K562 (cell line): ENCODE data around the gene OTC. TPM values are rescaled to one million over a fixed set of nuclear protein-coding genes. Genes with fewer than 3 reads are reported as not detected.
A peak's percentile ranks its signal among the peaks of the same experiment; 100 is the strongest.

Source experiments
- ATF4 ChIP-seq: fragments of 450-650 bp; formaldehyde crosslinking; IDR thresholded peaks from 2 replicates; pipeline ENCODE4 v1.4.0; 2022; ENCODE audit warnings: mild to moderate bottlenecking, moderate library complexity
- C11orf30 ChIP-seq: fragments of 450-650 bp; IDR thresholded peaks from 2 replicates; pipeline ENCODE4 v1.6.1; 2016; ENCODE audit warnings: low read depth, mild to moderate bottlenecking
- COPS2 ChIP-seq: fragments of 450-650 bp; conservative IDR thresholded peaks from 2 replicates; pipeline ENCODE4 v1.6.1; 2016; ENCODE audit warnings: mild to moderate bottlenecking, moderate library complexity
- FUS ChIP-seq: fragments of 200-400 bp; formaldehyde crosslinking; optimal IDR thresholded peaks from 2 replicates; pipeline ENCODE3; 2017; ENCODE audit warnings: low read depth, low read length
- HMG20A ChIP-seq: fragments of 450-650 bp; formaldehyde crosslinking; conservative IDR thresholded peaks from 2 replicates; pipeline ENCODE4 v1.4.0; 2020; ENCODE audit warnings: mild to moderate bottlenecking, mixed read lengths
- KDM2B ChIP-seq: fragments of 250-450 bp; sonication (Bioruptor Pico); IDR thresholded peaks from 2 replicates; pipeline ENCODE4 v1.8.0; 2021; ENCODE audit warnings: mild to moderate bottlenecking, moderate library complexity
- KDM4B ChIP-seq, 2 experiments: fragments of 450-650 bp in 1 of 2; sonication (generic) in 1 of 2; IDR thresholded peaks; 2 replicates each; pipeline ENCODE4 v1.6.1; 2016 to 2017; ENCODE audit warnings: borderline replicate concordance in 2 of 2, antibody characterized with exemption in 1 of 2, low read depth in 1 of 2, mild to moderate bottlenecking in 1 of 2
- NR1H2 ChIP-seq: sonication (generic); formaldehyde crosslinking; IDR thresholded peaks from 2 replicates; pipeline ENCODE4 v1.4.0; 2020; ENCODE audit warnings: mild to moderate bottlenecking, missing genetic modification reagents
- NR2C2 ChIP-seq, 2 experiments: fragments of 200-800 bp in 1 of 2; sonication (Bioruptor generic) in 1 of 2; sonication (generic) in 1 of 2; formaldehyde crosslinking in 1 of 2; IDR thresholded peaks; 2 replicates each; pipeline versions ENCODE4 v1.6.1 to v1.8.0; 2016 to 2022; ENCODE audit warnings: mild to moderate bottlenecking in 1 of 2, missing compliant biosample characterization in 1 of 2, missing genetic modification characterization in 1 of 2, missing genetic modification reagents in 1 of 2
- PHF8 ChIP-seq: fragments of 200-600 bp; sonication (generic); IDR thresholded peaks from 2 replicates; pipeline ENCODE4 v1.6.1; 2012; ENCODE audit warnings: mixed run types, mild to moderate bottlenecking, inconsistent platforms, low read length, moderate library complexity, borderline replicate concordance
- polyA plus RNA-seq, 8 experiments: library from polyadenylated mRNA; depleted of rRNA in 4 of 8; stranded (reverse) in 5 of 8; unstranded in 3 of 8; fragments of >200 nt; fragmentation: Nextera tagmentation in 2 of 8; fragmentation: Illumina TruSeq in 1 of 8; extraction: Ambion mirVana in 2 of 8; extraction: Trizol in 1 of 8; gene quantifications; 2 replicates each; pipeline versions ENCODE4 v1.2.1 to v1.2.3, GENCODE V29; 2011 to 2014; ENCODE audit warnings: inconsistent platforms in 1 of 8, missing spikeins in 1 of 8
- total RNA-seq, 7 experiments: library from RNA; depleted of rRNA in 6 of 7; stranded (reverse); fragments of >200 nt in 6 of 7; fragmentation: Illumina TruSeq in 2 of 7; extraction: Trizol in 2 of 7; gene quantifications; 2 replicates each; pipeline versions ENCODE4 v1.2.1 to v1.2.3, GENCODE V29; 2011 to 2021; ENCODE audit warnings: low replicate concordance in 1 of 7
- TF ChIP-seq, protein P1 (sequence below), 3 experiments: fragments of 200-800 bp in 1 of 3; fragments of 250-450 bp in 1 of 3; fragments of 450-650 bp in 1 of 3; sonication (Bioruptor Pico) in 1 of 3; sonication (Bioruptor generic) in 1 of 3; formaldehyde crosslinking in 1 of 3; IDR thresholded peaks; 2 replicates each; pipeline versions ENCODE4 v1.6.1 to v1.8.0; 2016 to 2022; ENCODE audit warnings: mild to moderate bottlenecking in 2 of 3, missing genetic modification characterization in 2 of 3, missing compliant biosample characterization in 1 of 3, moderate library complexity in 1 of 3
- TF ChIP-seq, protein P2 (sequence below), 2 experiments: fragments of 450-650 bp; formaldehyde crosslinking in 1 of 2; IDR thresholded peaks; 2 replicates each; pipeline versions ENCODE4 v1.4.0 to v1.6.1; 2014 to 2020; ENCODE audit warnings: mild to moderate bottlenecking in 2 of 2, borderline replicate concordance in 1 of 2, low read depth in 1 of 2

Gene OTC
- total and polyA plus RNA-seq, 9 of the 15 experiments (the other 6 are each of a cell fraction or from before 2014, with no cell fraction given), result not detected

DNA sequence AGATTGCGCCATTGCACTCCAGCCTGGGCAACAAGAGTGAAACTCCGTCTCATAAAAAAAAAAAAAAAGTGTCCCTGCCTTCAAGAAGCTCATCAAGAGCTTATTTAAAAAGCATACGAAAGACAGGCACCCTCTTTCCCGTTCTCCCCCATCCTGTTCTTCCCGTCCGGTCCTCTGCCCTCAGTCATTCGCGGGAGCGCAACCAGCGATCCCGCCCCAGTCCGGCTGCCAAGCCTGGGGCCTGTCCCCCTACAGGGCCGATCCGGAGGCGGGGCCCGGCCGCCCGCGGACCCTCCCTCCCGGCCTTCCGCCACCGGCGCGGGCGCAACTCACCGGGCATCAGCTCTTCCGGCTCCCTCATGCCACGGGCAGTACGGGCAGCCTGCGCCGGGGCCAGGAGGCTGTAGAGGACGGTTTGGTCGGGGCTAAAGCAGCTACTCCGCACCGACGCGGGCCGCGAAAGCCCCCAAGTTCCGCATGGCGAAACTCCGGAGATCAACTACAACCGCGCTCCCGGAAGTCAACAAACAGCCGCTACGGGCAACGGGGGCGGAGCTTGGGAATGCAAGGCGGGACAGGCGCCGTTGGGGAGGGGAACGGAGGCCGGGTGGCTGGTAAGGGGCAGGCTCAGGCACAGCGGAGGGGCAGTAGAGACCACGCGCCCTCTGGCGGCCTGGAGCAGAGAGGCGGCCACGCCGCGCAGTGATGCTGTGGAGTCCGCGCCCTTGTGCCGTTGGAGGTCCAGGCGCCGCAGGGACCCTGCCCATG, 25.2 kb upstream of the OTC start, which contains the start of gene RPGR (continued):
- TF ChIP-seq, protein P1, sequence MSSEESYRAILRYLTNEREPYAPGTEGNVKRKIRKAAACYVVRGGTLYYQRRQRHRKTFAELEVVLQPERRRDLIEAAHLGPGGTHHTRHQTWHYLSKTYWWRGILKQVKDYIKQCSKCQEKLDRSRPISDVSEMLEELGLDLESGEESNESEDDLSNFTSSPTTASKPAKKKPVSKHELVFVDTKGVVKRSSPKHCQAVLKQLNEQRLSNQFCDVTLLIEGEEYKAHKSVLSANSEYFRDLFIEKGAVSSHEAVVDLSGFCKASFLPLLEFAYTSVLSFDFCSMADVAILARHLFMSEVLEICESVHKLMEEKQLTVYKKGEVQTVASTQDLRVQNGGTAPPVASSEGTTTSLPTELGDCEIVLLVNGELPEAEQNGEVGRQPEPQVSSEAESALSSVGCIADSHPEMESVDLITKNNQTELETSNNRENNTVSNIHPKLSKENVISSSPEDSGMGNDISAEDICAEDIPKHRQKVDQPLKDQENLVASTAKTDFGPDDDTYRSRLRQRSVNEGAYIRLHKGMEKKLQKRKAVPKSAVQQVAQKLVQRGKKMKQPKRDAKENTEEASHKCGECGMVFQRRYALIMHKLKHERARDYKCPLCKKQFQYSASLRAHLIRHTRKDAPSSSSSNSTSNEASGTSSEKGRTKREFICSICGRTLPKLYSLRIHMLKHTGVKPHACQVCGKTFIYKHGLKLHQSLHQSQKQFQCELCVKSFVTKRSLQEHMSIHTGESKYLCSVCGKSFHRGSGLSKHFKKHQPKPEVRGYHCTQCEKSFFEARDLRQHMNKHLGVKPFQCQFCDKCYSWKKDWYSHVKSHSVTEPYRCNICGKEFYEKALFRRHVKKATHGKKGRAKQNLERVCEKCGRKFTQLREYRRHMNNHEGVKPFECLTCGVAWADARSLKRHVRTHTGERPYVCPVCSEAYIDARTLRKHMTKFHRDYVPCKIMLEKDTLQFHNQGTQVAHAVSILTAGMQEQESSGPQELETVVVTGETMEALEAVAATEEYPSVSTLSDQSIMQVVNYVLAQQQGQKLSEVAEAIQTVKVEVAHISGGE (CRISPR knock-in tag; IDR thresholded peaks at IDR 0.05), result peak in 1 of 3 experiments; percentile 70; a peak in 2 of 6 replicates
- TF ChIP-seq C11orf30, result no peak
- TF ChIP-seq KDM2B (CRISPR knock-in tag), result no peak
- no peak for TF ChIP-seq NR1H2 (CRISPR knock-in tag)
- TF ChIP-seq HMG20A, result no peak
- no peak for TF ChIP-seq ATF4
- TF ChIP-seq, protein P2, sequence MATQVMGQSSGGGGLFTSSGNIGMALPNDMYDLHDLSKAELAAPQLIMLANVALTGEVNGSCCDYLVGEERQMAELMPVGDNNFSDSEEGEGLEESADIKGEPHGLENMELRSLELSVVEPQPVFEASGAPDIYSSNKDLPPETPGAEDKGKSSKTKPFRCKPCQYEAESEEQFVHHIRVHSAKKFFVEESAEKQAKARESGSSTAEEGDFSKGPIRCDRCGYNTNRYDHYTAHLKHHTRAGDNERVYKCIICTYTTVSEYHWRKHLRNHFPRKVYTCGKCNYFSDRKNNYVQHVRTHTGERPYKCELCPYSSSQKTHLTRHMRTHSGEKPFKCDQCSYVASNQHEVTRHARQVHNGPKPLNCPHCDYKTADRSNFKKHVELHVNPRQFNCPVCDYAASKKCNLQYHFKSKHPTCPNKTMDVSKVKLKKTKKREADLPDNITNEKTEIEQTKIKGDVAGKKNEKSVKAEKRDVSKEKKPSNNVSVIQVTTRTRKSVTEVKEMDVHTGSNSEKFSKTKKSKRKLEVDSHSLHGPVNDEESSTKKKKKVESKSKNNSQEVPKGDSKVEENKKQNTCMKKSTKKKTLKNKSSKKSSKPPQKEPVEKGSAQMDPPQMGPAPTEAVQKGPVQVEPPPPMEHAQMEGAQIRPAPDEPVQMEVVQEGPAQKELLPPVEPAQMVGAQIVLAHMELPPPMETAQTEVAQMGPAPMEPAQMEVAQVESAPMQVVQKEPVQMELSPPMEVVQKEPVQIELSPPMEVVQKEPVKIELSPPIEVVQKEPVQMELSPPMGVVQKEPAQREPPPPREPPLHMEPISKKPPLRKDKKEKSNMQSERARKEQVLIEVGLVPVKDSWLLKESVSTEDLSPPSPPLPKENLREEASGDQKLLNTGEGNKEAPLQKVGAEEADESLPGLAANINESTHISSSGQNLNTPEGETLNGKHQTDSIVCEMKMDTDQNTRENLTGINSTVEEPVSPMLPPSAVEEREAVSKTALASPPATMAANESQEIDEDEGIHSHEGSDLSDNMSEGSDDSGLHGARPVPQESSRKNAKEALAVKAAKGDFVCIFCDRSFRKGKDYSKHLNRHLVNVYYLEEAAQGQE (IDR thresholded peaks at IDR 0.05; ENCODE audit: borderline replicate concordance), result peak; percentile 53
- TF ChIP-seq, protein P2 (CRISPR knock-in tag; IDR thresholded peaks at IDR 0.05; ENCODE audit: low read depth), result no peak
- peak in 1 of 2 experiments; percentile 30; a peak in 1 of 4 replicates for TF ChIP-seq KDM4B (IDR thresholded peaks at IDR 0.05; ENCODE audit: borderline replicate concordance in 2 of 2, low read depth in 1 of 2)
- peak; percentile 62; the same call in 1 of the 2 replicates for TF ChIP-seq PHF8
- TF ChIP-seq COPS2, result no peak
- TF ChIP-seq NR2C2 (CRISPR knock-in tag; IDR thresholded peaks at IDR 0.05), result no peak
- TF ChIP-seq NR2C2 (tag; IDR thresholded peaks at IDR 0.05), result no peak
- no peak for TF ChIP-seq FUS
